ENCODE results near the gene GDPD3.

DNA sequence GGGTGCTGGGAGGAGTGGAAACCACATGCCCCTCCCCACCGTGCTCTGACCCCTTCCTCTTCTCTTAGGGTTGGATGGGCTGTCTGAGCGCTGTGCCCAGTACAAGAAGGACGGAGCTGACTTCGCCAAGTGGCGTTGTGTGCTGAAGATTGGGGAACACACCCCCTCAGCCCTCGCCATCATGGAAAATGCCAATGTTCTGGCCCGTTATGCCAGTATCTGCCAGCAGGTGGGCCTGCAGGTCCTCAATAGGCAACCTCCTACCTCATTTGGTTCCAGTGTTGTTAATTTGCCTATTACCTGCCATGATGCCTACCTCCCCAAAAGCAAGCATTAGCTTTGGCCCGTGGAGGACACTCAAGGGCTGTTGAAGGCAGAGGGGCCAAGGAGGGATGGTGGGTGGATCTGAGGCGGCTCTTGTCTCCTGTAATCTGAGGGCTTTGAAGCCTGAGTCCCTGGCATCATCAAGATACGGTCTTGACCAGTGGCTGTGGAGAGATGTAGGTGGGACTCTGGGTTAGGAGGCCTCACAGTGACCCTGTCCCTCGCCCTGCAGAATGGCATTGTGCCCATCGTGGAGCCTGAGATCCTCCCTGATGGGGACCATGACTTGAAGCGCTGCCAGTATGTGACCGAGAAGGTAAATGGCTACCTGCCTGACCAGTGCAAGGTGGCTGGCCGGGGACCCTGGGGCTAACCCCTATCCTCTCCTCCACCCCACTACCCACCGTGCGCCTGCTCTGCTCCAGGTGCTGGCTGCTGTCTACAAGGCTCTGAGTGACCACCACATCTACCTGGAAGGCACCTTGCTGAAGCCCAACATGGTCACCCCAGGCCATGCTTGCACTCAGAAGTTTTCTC, 44.4 kb downstream of the GDPD3 start:
- TF ChIP-seq, protein P1, sequence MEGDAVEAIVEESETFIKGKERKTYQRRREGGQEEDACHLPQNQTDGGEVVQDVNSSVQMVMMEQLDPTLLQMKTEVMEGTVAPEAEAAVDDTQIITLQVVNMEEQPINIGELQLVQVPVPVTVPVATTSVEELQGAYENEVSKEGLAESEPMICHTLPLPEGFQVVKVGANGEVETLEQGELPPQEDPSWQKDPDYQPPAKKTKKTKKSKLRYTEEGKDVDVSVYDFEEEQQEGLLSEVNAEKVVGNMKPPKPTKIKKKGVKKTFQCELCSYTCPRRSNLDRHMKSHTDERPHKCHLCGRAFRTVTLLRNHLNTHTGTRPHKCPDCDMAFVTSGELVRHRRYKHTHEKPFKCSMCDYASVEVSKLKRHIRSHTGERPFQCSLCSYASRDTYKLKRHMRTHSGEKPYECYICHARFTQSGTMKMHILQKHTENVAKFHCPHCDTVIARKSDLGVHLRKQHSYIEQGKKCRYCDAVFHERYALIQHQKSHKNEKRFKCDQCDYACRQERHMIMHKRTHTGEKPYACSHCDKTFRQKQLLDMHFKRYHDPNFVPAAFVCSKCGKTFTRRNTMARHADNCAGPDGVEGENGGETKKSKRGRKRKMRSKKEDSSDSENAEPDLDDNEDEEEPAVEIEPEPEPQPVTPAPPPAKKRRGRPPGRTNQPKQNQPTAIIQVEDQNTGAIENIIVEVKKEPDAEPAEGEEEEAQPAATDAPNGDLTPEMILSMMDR (IDR thresholded peaks at IDR 0.05) = peak in 1 of 3 experiments; percentile 18
- no peak for TF ChIP-seq POLR2A (IDR thresholded peaks at IDR 0.05)

All from vagina (tissue), 2 donors.